ENCODE results near the gene KCNK16.
A peak's percentile ranks its signal among the peaks of the same experiment; 100 is the strongest.

Gene KCNK16

DNA sequence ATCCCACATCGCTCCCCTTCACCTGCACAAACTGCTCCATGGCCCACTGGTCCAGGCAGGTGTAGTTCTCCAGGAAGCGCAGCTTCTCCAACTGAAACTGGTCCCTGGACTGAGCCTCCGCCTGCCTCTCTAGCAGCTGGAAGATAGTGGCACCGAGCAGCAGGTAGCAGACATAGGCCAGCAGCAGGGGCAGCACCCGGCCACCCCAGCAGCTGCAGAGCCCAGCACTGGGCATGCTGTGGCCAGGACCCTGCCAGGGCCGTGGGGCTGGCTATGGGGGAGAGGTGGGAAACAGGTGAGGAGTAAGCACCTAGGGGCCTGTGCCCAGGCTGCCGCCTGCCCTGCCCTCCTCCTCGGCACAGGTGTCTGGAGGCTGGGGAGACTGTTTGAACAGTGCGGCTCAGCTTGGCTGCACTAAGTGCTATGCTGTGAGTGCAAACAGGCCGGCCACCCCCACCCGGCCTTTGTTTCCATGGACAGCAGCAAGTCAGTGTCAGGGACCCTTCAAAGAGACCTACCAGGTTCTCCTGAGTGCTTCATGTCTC, at the start of gene KCNK16:
Gene KCNK16, minus strand, starts transcription at position 397 of the 545 bp plus-strand sequence. Its CDS starts 162 bp downstream, at position 235.
- no peak for DNase-seq (ENCODE audit: low spot score)

DNA sequence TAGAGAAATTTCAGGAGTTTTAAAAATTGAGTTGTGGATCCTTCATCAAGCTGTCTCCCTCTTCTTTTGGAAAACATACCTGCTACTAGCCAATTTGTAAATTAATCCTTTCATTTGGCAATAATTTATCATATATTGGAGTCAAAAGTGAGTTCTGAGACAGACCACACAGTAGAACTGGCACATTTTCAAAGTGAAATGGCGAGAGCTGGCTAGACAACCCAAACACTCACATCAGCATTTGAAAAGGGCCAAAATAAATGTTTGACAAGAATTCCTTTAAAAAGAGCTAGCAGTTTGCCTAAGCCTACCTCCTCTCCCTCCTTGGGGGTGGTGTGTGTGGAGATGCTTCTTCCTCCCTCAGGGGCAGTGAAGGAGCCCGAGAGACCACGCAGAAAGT, 47.9 kb upstream of the KCNK16 start:
- no peak for DNase-seq (ENCODE audit: low spot score)

DNA sequence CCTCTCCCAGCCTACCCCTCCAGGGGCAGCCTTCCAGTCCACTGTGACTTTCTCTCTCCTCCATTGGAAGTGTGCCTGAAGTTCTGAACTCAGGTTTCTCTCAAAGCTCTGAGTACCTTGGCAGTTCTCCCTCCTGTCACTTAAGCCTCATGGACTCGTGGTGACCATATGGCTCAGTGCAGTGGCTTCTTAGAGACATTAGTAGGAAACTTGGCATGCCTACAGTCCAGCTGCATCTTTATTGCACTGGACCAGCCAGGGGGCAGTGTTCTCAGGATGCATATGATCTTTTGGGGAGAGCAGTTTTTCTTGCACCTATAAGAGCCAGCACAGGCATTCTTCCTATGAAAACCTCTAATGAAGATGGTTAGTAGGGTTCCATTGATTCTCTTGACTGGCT, 47.5 kb upstream of the KCNK16 start:
- no peak for DNase-seq (ENCODE audit: low spot score)

DNA sequence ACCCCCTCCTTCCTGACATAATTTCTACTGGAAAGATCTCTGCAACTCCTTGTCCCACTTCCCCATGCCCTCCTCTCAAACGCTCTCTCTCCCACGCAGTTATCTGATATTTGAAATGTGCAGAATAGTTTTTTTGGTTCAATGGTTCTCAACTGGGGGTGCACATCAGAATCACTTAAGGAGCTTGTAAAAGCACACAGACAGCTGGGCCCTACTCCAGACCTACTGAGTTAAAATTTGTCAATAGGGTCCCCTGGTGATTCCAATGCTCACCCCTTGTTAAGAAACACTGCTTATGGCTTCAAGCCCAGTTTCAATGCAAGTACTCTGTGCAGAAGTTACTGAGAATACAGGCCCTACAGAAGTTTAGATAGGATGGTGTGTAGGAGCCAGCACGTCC, 45.2 kb upstream of the KCNK16 start:
- no peak for DNase-seq (ENCODE audit: low spot score)

DNA sequence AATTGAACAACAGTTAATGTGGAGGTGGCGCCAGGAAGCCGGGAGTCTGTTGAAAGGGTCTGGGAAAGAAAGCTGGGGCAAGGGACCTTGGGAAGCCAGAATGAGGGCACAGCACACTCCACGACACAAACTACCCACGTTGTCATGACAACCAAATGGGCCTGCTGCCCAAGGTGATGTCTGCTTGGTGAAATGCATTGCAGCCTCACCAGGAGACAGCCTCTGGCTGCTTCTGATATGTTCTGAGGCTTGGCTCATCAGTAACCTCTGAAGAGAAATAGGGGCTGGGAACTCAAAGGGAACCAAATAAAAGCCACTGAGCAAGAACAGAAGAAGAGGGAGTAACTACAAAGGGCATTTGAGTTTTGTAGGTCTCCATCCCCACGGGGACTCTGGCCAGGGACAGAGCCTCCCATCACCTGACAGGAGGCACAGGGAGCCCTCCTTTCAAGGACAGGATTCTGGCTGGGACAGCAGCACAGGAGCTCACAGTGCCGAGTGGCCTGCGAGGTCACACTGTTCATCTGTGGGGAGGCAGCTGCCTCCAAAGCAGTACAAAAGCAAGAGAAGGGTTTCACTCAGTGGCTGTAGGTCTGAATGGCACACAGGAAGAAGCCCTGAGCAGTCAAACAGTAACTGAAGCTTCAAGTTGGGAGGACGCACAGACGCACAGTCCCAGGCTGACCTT, 44.6 kb upstream of the KCNK16 start:
- no peak for DNase-seq (ENCODE audit: low spot score)

DNA sequence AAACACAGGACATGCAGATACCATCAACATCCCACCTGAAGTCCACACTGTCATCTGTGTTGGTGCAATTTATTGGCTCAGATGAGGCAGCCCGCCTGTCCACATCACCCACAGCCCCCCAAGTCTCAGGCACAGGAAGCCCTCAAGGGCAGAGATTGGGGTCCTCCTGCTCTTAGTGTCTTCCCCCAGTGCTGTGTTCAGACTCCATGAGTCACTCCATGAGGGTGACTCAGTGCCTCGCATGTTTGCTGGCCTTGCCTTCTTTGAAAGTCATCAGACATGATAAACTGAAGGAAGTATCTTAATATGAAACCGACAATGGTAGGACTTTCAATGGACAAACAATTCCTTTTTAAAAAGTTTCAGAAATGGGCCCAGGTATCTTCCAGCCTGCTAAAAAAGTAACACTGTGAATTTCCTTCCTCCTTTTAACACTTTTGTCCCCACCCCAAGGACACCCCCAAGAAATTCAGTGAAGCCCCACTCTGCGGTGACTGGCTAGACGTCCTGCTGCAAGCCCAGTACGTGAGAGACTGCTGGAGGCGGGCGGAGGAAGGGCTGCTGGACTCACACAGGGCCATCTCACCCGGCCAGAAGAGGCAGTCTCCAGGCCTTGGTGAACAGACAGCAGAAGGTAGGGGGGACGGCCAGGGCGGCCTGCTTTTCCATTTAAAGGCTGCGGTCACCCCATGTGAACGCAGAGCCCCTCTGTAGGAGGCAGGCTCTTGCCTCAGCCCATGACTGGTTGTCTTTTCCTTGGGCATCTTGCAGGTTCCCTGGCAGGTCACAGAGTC, 43.0 kb upstream of the KCNK16 start:
- no peak for DNase-seq (ENCODE audit: low spot score)

DNA sequence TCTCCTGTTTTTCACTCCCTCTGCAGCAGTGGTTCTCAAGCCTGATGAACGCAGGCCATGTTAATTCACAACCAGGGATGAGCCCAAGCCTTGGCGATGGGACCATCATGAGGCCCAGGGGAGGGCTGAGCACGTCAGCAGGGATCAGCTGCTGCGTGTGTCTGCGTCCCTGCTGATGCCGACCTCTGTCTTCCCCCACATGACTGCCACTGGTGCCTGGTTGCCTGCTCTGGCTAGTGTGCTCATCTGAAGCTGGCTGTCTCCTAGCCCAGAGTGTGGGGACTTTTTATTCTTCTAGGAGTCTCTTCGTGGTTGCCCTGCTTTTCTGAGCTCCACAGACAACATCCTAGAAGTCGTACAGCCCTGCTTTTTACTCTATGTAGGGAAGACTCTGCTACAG, 40.8 kb upstream of the KCNK16 start:
- no peak for DNase-seq (ENCODE audit: low spot score)

DNA sequence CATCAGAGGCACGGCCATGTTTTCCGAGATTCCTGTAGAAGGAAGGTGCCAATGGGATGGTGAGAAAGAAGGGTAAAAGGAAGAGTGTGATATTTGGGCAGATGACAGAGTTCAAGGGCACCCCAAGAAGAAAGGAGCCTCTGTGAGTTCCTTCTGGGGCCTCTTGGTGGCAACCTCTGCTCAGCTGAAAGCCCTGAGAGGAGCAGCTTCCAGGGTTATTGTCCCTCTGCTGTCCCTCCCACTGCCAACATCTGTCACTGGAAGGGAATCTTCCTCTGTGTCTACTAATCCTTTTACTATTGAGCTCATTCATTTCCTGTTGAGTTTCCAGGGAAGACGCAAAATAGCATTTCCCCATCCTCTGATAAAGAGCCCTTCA, 40.0 kb upstream of the KCNK16 start:
- no peak for DNase-seq (ENCODE audit: low spot score)

DNA sequence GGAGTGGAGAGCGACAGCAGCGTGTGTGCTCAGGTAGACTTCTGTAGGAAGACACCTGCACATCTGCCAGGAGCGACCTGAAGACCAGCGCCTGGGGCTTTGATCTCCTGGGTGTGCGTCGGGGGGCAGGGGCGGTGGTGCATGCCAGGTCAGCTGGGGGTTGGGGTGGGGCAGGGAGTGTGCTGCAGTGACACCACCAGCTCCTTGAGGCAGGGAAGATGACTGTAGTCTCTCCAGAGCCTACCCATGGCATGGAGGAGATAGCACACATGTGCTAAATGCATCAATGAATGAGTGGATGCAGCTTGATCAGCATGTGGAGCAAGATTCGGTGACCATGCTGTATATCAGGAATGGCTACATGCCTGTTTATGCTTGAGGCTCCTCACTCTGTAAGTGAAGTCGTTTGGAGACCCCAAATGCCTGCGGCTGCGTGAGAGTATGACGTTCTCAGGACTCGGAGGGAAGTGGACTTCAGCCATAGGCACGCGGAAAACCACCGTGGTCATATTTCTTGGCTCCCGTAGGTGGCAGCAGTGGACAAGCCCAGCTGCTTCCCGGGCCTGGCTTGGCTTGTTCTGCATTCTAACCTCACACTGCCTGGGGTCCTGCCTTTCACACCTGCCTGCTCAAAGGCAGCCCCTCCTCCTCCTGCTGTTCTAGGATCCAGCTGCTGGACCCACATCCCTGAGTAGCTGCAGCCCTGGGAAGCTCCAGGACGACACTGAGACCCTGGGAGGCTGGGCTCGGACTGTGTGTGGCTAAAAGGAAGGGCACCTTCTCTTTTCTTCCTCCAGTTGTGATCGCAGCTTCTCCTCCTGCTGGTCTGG, 39.4 kb upstream of the KCNK16 start:
- DNase-seq (ENCODE audit: low spot score), result peak; percentile 23

DNA sequence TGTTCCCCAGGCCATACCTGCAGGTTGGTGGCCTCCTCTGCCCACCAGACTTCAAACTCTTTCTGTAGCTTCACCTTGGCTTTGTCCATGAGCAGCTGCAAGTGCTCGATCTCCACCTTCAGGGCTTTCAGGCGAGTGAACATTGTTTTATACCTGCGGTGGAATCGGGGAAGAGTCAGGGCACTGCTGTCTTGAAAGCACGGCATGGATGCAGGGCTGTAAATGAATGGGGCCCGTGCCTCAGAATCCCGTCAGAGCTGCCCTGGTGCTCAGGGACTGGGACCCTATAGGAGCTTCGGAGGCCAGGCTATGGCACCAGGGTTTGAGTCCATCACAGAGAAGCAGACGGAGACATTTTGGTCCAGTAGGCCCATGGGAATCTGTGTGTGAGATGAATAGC, 37.9 kb upstream of the KCNK16 start:
- no peak for DNase-seq (ENCODE audit: low spot score)

DNA sequence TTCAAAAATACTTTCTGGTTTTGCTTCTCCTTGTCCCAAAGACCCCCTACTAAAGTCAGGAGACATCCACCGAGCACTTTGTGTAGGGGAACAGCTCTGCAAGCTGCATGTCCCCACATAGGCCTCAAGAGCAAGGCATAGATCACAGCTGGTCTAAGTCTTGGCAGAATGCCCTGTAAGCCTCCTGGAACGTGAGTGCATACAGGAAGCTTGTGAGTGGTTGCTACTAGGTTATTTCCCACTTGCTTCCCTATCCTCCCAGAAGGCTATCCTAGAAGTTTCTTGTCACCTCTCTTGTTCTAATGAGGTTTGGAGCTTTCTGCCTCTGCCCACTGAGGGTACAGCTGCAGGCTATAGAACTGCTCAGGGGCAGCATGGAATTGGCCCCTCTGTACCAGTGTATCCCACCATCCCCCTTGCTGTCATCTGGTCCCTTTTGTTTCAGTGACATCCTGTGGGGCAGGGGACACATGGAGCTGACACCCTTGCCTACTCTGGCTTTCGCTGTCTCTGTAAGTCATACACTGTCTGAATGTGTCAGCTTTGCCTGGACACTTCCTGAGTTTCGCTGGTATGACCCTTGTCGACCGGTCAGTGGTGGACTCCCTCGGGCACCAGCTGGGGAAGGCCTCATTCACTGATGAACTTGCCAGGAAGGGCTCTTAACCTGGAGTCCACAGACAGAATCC, 35.6 kb upstream of the KCNK16 start:
- no peak for DNase-seq (ENCODE audit: low spot score)

DNA sequence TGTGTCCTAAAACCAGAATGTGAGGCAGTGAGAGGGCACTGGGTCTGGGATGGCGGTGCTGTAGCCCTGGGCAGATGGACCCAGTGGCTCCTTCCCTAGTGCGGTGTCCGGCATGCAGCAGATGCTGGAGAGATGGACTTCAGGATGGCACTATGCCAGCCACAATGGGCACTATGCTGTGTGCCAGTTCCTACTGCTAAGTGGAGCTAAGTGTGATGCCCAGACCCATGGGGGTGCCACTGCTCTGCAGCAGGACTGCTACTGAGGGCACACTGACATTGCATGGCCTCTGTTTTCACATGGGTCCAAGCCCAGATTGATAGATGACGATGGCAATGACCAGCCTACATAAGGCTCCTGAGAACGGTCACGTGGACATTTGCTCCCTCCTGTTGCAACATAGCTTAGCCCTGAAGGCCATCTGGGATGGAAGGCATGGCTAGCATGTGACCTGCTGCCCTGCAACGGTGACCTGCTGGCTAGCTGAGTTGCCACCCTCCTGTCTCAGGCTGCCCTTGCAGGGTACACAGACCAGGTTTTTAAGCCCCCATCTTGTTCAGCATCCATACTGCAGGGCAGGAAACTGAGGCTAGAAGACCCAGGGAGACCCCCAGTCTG, 31.3 kb upstream of the KCNK16 start:
- no peak for DNase-seq (ENCODE audit: low spot score)

DNA sequence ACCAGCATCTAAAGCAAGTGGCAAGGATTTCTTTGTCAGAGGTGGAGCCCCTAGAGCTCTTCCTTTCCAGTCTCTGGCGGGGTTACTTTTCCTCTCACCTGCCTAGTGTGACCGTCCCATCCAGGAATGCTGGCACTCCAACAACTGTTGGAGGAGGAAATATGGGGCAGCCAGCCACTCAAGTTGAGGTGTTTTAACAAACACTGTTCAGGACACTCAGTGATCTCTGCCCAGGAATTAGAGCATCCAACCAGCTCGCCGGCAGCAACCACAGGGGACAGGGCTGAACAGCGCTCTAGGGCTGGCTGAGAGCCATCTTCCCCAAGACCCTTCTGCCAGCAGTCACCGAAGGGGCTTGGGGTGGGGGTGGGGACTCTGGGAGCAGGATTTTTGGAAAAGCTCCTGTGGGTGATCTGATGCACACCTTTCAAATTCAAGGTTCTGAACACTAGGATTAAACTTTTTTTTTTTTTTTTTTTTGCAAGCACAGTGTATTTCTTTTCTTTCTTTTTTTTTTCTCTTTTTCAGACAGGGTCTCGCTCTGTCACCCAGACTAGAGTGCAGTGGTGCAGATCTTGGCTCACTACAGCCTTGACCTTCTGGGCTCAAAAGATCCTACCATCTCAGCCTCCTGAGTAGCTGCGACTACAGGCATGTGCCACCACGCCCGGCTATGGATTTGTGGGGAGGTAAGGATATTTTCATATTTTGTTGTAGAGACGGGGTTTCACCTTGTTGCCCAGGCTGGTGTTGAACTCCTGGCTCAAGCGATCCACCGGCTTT, 28.4 kb upstream of the KCNK16 start:
- no peak for DNase-seq (ENCODE audit: low spot score)

DNA sequence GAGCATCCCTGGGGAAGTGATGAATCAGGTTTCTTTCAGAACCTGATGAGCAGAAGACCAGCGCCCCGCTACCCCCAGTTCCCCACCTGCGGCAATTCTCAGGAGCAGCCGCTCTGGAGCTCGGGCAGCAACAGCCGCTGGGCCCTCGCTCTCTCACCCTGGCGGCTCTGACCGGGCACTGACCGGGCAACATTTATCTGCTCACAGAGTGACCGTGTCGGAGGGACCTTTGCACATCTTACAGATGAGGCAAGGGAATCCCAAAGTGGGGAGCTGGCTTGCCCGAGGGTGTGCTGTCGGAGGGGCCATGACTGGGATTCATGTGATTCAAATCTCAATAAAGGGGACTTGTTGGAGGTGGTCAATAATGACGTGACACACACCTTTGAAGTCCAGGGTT, 26.2 kb upstream of the KCNK16 start:
- no peak for DNase-seq (ENCODE audit: low spot score)

DNA sequence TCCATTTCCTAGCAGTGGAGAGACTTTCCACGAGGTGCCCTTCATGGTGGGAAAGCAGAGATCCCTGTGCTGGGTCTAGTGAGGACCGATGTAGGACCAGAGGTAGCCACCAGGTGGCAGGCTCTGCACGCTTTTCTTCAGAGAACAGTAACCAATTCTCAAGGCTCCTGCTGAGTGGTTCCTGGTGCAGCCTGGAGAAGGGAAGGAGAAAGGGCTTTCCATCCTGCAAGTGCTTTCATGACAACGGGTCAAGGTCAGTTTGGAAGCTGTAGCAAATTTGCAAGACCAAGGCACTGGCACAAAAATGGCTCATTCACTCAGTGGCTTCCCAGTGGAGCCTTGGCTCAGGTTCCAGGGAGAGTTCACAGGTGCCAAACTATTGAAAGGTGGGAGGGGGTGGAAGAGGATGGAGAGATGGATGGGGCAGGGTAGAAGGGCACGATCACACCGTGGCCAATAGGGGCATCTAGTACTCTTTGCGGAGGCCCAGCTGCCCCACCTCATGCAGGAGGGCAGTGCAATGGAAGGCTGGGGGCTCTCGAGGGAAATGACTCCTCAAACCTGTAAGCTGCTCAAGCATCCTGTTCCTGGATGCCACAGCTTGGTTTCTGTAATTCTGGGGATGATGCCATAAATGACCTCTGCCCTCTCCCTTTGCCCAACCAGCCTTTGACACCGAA, 25.5 kb upstream of the KCNK16 start:
- DNase-seq (ENCODE audit: low spot score), result peak; percentile 49

DNA sequence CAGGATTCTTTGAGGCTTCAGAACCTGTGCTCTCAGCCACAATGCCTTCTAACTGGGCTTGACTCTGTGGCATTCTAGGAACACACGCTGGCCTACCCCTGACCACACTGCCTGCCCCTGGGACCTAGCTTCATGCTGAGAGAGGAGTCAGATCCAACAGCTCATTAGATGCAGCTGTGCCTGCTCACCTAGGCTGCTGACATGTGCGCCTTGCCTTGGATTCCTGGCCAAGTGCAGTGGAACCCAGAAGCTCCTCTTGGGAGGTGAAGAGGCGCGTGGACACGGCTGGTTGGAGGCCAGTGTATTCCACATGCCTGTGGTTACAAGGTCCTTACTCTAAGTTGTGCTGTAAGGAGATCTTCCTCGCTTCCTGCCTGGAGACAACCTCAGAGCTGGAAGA, 24.7 kb upstream of the KCNK16 start:
- no peak for DNase-seq (ENCODE audit: low spot score)

DNA sequence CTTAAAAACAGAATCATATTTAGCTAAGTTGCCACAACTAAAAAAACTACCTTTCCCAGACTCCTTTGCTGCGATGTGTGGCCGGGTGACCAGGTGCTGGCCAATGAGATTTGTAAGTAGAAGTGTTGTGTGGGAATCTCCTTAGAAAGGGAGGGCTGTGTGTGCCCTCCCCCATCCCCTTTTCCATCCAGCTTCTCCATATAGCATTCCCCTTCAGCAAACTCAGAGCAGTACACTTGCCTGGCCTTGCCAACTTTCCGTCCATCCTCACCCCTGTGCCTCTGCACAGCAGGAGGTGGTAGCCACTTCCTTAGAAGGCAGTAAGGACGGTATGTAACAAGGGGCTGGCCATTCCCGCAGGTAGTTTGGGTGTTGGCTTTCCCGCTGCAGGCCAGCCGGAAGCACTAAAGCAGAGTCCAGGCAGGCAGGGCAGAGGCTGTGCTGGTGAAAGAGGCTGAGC, 22.3 kb upstream of the KCNK16 start:
- no peak for DNase-seq (ENCODE audit: low spot score)

DNA sequence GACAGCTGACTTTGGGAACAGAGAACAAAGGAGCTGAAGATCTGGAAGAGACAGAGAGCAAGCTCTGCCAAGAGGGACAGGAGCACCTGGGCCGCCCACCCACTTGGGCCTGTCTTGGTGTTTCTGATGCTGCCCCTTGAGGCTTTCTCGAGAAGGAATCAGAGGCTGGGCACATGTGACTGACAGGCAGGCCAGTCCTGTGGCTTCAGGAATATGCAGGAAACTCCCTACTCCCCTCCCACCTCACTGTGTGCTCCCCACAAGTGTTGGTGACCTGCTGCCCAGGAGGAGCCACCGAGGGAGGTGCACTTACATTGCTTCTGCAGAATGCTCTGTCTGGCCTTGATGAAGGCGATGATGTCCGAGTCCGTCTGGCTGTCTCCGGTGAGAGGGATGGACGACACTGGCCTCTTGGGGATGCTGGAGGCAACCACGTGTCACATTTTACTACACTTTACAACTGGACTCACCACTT, 20.9 kb upstream of the KCNK16 start:
- DNase-seq (ENCODE audit: low spot score), result no peak

DNA sequence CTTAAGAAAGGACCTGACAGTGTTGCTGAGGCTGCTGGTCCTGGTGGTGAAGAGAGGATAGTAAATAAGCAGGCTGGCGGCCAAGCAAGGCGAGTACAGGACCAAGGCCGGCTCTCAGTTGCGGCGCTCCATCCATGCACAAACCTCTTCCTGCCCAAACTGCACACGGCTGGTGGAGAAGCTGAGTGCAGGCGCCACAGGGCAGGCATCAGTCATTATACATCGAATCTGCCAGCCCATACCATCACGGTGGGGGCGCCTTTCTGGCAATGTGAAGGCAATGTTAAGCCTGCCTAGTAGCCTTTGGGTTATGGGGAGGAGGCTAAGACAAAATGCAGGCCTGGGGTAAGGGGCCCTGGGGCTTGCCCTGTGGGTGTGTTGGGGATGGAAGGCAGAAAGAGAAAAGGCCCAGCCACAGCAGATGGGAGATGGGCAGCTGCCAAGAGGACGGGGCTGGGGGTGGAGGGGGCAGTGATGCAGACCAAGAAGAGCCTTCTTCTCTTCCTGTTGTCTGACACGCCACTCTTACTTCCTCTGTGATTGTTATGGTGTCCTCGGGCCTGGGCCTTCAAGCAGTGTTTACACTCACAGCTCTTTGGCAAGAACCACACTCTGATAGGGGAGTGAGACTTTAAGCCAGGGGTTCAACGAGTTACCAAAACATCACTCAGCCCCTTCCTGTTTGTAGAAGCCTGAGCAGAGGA, 20.3 kb upstream of the KCNK16 start:
- DNase-seq (ENCODE audit: low spot score), result no peak
